Omental fat pad (tissue), 4 donors: ENCODE measurements around the gene ERGIC1. TPM values are rescaled to one million over a fixed set of nuclear protein-coding genes. Genes with fewer than 3 reads are reported as not detected.

Experiments
- ATAC-seq: fragments of 150-250 bp; one replicate; pipeline ENCODE4 v1.9.1; 2016; ENCODE audit warnings: mild to moderate bottlenecking, moderate library complexity; ENCODE audit not compliant: low FRiP score
- DNase-seq: peaks from one replicate; pipeline ENCODE4 v3.0.0-alpha.2; 2019; ENCODE audit warnings: low spot score
- CTCF ChIP-seq, 3 donors: fragments of 450-650 bp; IDR thresholded peaks; one replicate each; pipeline ENCODE4 v1.5.1; 2016 to 2017; ENCODE audit warnings: antibody characterized with exemption in 3 of 3, mild to moderate bottlenecking in 3 of 3, moderate library complexity in 2 of 3
- total RNA-seq, 4 donors: library from RNA; depleted of rRNA; stranded (reverse); fragments of >200 nt; gene quantifications; one replicate each; pipeline ENCODE4 v1.1.0, GENCODE V29; 2016

The ERGIC1 gene
- total RNA-seq, 4 donors from 2014 or later, result 98.8 to 227 (median 129) TPM

- DNase-seq (no peak), ATAC-seq (no peak)
- no peak for TF ChIP-seq CTCF (IDR thresholded peaks at IDR 0.05)
Measured at GRCh38 chr5:172883066-172883465, 49.0 kb downstream of the ERGIC1 start.

- DNase-seq (no peak), ATAC-seq (no peak)
- TF ChIP-seq CTCF (IDR thresholded peaks at IDR 0.05), result no peak
Measured at GRCh38 chr5:172885597-172886340, 51.7 kb downstream of the ERGIC1 start.

DNA sequence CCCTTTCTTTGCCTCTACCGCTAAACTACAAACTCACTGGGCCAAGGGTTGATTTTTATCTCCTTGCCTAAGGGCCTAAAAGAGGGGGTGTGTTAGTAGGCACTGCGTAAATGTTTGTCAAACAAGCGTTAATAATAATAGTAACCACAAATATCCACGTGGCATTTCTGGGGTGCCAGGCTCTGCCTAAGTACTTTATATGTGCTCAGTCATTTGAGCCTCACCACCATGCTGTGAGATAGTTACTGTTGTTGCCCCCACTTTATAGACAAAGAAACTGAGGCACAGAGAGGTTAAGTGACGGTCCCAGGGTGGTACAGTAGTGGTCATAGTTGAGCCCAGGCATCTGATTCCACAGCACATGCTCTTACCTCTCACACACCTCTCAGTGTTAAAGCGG lies 52.4 kb downstream of the ERGIC1 start:
- no peak for TF ChIP-seq CTCF (IDR thresholded peaks at IDR 0.05)
- DNase-seq (no peak), ATAC-seq (no peak)

DNA sequence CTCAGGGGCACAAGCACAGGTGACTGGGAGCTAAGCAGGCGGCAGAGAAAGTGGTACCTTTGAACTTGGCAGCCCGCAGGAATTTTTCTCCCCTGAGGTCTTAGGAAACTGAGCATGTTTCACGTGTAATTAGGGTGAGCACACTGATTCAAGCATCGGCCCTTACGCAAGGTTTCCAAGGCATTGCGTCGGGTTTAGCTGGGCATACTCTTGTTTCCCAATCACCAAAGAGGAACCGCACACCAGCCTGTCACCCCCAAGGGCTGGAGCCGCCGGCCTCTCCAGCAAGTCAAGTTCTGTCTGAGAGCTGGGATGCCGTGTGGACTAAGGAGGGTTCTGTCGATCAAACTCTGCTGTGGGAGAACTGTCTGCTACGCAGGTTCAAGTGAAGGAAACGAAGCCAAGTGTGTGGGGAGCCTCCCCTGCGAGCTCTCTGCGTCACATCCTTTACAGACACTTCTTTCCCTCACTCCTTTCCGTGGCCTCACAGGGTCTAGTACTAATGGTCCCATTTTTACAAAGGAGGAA lies 53.0 kb downstream of the ERGIC1 start:
- DNase-seq (peak; percentile 79), ATAC-seq (peak; percentile 91)
- no peak for TF ChIP-seq CTCF (IDR thresholded peaks at IDR 0.05)

- no peak for TF ChIP-seq CTCF (IDR thresholded peaks at IDR 0.05)
- DNase-seq (no peak), ATAC-seq (peak; percentile 29)
Measured at GRCh38 chr5:172887692-172888091, 53.6 kb downstream of the ERGIC1 start.

DNA sequence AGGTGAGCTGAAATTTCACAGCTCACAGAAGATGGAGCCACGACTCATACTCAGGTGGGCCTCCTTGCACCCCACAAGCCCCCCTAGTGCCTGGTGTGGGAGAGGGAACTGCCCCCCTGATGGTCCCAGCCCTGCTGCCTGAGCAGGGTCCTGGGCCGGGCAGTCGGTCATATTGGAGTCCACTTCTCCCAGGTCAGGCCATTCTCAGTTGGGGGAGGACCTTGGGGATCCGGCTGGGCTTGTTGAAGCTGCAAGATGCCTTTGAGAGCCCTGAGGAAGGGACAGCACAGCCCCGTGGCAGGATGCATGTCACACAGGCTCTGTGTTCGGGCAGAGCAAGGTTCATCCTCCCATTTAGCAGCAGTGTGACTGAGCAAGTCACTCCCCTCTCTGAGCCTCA lies 56.6 kb downstream of the ERGIC1 start:
- TF ChIP-seq CTCF (IDR thresholded peaks at IDR 0.05), result no peak
- ATAC-seq, result no peak
- DNase-seq, result no peak
